CD4-positive, alpha-beta T cell treated with Interleukin-1 beta for 1 hour (primary cell): ENCODE measurements around the gene C10orf90.

ENCODE experiments used
- DNase-seq, 2 donors: peaks; one replicate each; pipeline ENCODE4 v3.0.0-alpha.2; 2020 to 2022

Gene C10orf90

GRCh38 chr10:126671402-126671975 is 996 bp upstream of the C10orf90 start:
- DNase-seq = no peak

GRCh38 chr10:126670895-126671261 is 385 bp upstream of the C10orf90 start:
- no peak for DNase-seq

- no peak for DNase-seq
These were observed 1.3 kb downstream of the C10orf90 start for GRCh38 chr10:126669168-126669567.

GRCh38 chr10:126668505-126668904 is 2.0 kb downstream of the C10orf90 start:
- no peak for DNase-seq

GRCh38 chr10:126667568-126667967 is 2.9 kb downstream of the C10orf90 start:
- DNase-seq = no peak

- DNase-seq = no peak
These were observed 5.3 kb downstream of the C10orf90 start for GRCh38 chr10:126665207-126665606.

- no peak for DNase-seq
These were observed 6.6 kb downstream of the C10orf90 start for GRCh38 chr10:126663880-126664279.

GRCh38 chr10:126663328-126663727 is 7.2 kb downstream of the C10orf90 start:
- DNase-seq = no peak

- DNase-seq = no peak
These were observed 8.5 kb downstream of the C10orf90 start for GRCh38 chr10:126661841-126662515.

- no peak for DNase-seq
These were observed 9.1 kb downstream of the C10orf90 start for GRCh38 chr10:126661356-126661755.

- no peak for DNase-seq
These were observed 10.7 kb downstream of the C10orf90 start for GRCh38 chr10:126659750-126660149.

GRCh38 chr10:126658928-126659327 is 11.6 kb downstream of the C10orf90 start:
- no peak for DNase-seq

- DNase-seq = no peak
These were observed 15.9 kb downstream of the C10orf90 start for GRCh38 chr10:126654579-126654978.

- DNase-seq = no peak
These were observed 19.0 kb downstream of the C10orf90 start for GRCh38 chr10:126651467-126651866.

GRCh38 chr10:126650161-126650560 is 20.3 kb downstream of the C10orf90 start:
- DNase-seq = no peak

GRCh38 chr10:126647116-126647515 is 23.4 kb downstream of the C10orf90 start:
- DNase-seq = no peak

- no peak for DNase-seq
These were observed 24.4 kb downstream of the C10orf90 start for GRCh38 chr10:126646110-126646509.

- DNase-seq = no peak
These were observed 30.1 kb downstream of the C10orf90 start for GRCh38 chr10:126640401-126640800.

GRCh38 chr10:126639084-126639483 is 31.4 kb downstream of the C10orf90 start:
- no peak for DNase-seq

- no peak for DNase-seq
These were observed 32.0 kb downstream of the C10orf90 start for GRCh38 chr10:126638542-126638941.

- DNase-seq = no peak
These were observed 33.0 kb downstream of the C10orf90 start for GRCh38 chr10:126637501-126637900.

- DNase-seq = no peak
These were observed 35.6 kb downstream of the C10orf90 start for GRCh38 chr10:126634911-126635310.

- DNase-seq = no peak
These were observed 36.1 kb downstream of the C10orf90 start for GRCh38 chr10:126634347-126634746.

- DNase-seq = no peak
These were observed 37.8 kb downstream of the C10orf90 start for GRCh38 chr10:126632705-126633104.
